Measurements from ENCODE around the gene IPO11.

The IPO11 gene

DNA sequence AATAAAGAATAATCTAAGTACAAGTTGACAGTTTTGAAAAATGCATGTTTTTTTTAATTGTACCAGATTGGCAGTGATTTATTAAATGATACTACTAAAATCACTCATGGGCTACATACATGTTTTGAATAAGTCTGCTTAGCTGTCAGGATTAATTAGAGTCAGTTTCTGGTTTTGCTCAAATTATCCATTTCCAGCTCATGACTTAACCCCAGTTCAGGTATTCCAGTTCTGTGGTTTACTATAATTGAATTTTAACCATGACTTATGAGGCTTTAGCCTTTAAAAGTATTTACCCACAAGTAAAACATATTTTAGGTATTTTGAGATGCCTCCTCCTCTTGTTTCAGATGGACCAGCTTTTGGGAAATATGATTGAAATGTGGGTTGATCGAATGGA, 148.2 kb downstream of the IPO11 start:
- H3K4me2 ChIP-seq (ENCODE audit: low read depth, low read length, poor library complexity, severe bottlenecking), result no peak overlapping the region
- H3K9me2 ChIP-seq (replicated peaks; ENCODE audit: insufficient read depth, low read length), result no peaks in the 10 kb centered on the region
- H2AFZ ChIP-seq (ENCODE audit: low read depth, low read length, severe bottlenecking), result no peak overlapping the region
- H3K4me3 ChIP-seq (ENCODE audit: insufficient read depth, low read length, poor library complexity, severe bottlenecking), result no peak overlapping the region
- no peak overlapping the region for H3K27ac ChIP-seq (ENCODE audit: low read depth, low read length)
- H3K36me3 ChIP-seq (ENCODE audit: low read length), result peaks cover 5% of the 10 kb centered on the region; the same call in 1 of the 2 replicates
- no peak overlapping the region for H3K9ac ChIP-seq (ENCODE audit: low read length)
- no peaks in the 10 kb centered on the region for H3F3A ChIP-seq (ENCODE audit: insufficient read depth)
- H4K20me1 ChIP-seq (ENCODE audit: low read depth, low read length), result no peaks in the 10 kb centered on the region
- H3K79me2 ChIP-seq (ENCODE audit: insufficient read depth, low read length), result no peaks in the 10 kb centered on the region
- H3K27me3 ChIP-seq (ENCODE audit: low read length), result no peaks in the 10 kb centered on the region
- H3K9me3 ChIP-seq (ENCODE audit: insufficient read depth, low read length), result no peaks in the 10 kb centered on the region
- no peak for TF ChIP-seq EZH2phosphoT487 (conservative IDR thresholded peaks at IDR 0.05; ENCODE audit: low read length)
- TF ChIP-seq, protein P1, sequence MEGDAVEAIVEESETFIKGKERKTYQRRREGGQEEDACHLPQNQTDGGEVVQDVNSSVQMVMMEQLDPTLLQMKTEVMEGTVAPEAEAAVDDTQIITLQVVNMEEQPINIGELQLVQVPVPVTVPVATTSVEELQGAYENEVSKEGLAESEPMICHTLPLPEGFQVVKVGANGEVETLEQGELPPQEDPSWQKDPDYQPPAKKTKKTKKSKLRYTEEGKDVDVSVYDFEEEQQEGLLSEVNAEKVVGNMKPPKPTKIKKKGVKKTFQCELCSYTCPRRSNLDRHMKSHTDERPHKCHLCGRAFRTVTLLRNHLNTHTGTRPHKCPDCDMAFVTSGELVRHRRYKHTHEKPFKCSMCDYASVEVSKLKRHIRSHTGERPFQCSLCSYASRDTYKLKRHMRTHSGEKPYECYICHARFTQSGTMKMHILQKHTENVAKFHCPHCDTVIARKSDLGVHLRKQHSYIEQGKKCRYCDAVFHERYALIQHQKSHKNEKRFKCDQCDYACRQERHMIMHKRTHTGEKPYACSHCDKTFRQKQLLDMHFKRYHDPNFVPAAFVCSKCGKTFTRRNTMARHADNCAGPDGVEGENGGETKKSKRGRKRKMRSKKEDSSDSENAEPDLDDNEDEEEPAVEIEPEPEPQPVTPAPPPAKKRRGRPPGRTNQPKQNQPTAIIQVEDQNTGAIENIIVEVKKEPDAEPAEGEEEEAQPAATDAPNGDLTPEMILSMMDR (IDR thresholded peaks at IDR 0.05; ENCODE audit: insufficient read depth, low read length, poor library complexity, severe bottlenecking), result no peak

DNA sequence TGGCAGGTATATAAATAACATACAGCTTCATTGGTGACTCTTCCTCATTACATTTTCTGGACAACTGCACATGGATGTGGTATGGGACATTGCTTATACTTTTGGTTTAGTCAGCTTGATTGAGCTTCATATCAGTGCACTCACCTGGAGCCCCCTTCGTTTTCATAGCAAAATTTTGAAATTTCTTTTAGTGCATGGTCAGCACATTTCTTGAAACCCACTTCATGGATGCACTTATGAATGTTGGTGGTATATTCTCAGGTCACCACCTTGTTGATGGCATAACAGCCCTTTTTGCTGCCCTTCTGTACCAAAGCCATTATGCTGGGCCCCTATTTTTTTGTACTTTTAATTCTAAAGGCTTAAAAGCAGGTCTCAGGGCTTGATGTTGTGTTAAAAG, 149.3 kb downstream of the IPO11 start:
- Histone ChIP-seq H4K20me1 (ENCODE audit: low read depth, low read length) (no peaks in the 10 kb centered on the region), H3K4me2 (ENCODE audit: low read depth, low read length, poor library complexity, severe bottlenecking) (no peak overlapping the region), H2AFZ (ENCODE audit: low read depth, low read length, severe bottlenecking) (no peak overlapping the region), H3K36me3 (ENCODE audit: low read length) (peaks cover 5% of the 10 kb centered on the region; the same call in 1 of the 2 replicates), H3K9me2 (replicated peaks; ENCODE audit: insufficient read depth, low read length) (no peaks in the 10 kb centered on the region), H3K9me3 (ENCODE audit: insufficient read depth, low read length) (no peaks in the 10 kb centered on the region), H3K27me3 (ENCODE audit: low read length) (no peaks in the 10 kb centered on the region), H3K9ac (ENCODE audit: low read length) (no peak overlapping the region), H3K79me2 (ENCODE audit: insufficient read depth, low read length) (no peaks in the 10 kb centered on the region), H3K4me3 (ENCODE audit: insufficient read depth, low read length, poor library complexity, severe bottlenecking) (no peak overlapping the region), H3F3A (ENCODE audit: insufficient read depth) (no peaks in the 10 kb centered on the region), H3K27ac (ENCODE audit: low read depth, low read length) (no peak overlapping the region)
- TF ChIP-seq, protein P1 (IDR thresholded peaks at IDR 0.05; ENCODE audit: insufficient read depth, low read length, poor library complexity, severe bottlenecking), result no peak
- TF ChIP-seq EZH2phosphoT487 (conservative IDR thresholded peaks at IDR 0.05; ENCODE audit: low read length), result no peak

DNA sequence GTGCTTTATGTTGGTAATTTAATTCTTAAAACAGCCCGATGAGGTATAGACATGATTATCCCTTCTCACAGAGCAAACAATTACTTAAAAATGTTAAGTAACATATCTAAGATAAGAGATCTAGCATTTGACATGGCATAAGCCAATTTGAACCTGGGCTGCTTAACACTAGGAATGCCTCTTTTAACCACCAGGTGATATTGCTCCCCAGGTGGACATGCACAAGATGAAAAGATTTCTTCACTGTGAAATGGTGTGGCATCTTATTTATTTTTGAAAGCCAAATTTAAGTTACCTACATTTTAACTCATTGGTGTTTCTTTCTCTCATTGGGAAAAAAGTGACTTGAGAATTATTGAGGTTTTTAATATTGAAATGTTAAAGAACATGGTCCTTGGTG, 150.3 kb downstream of the IPO11 start:
- H3K36me3 ChIP-seq (ENCODE audit: low read length), result peaks cover 5% of the 10 kb centered on the region; the same call in 1 of the 2 replicates

More for the DNA sequence above, 150.3 kb downstream of the IPO11 start:
- H3F3A ChIP-seq (ENCODE audit: insufficient read depth), result no peaks in the 10 kb centered on the region
- no peak overlapping the region for H2AFZ ChIP-seq (ENCODE audit: low read depth, low read length, severe bottlenecking)
- no peak overlapping the region for H3K4me2 ChIP-seq (ENCODE audit: low read depth, low read length, poor library complexity, severe bottlenecking)
- no peak overlapping the region for H3K4me3 ChIP-seq (ENCODE audit: insufficient read depth, low read length, poor library complexity, severe bottlenecking)
- H3K27ac ChIP-seq (ENCODE audit: low read depth, low read length), result no peak overlapping the region
- no peak overlapping the region for H3K9ac ChIP-seq (ENCODE audit: low read length)
- H3K79me2 ChIP-seq (ENCODE audit: insufficient read depth, low read length), result no peaks in the 10 kb centered on the region
- TF ChIP-seq, protein P1 (IDR thresholded peaks at IDR 0.05; ENCODE audit: insufficient read depth, low read length, poor library complexity, severe bottlenecking), result no peak
- no peak for TF ChIP-seq EZH2phosphoT487 (conservative IDR thresholded peaks at IDR 0.05; ENCODE audit: low read length)
- no peaks in the 10 kb centered on the region for H3K9me2 ChIP-seq (replicated peaks; ENCODE audit: insufficient read depth, low read length)
- no peaks in the 10 kb centered on the region for H4K20me1 ChIP-seq (ENCODE audit: low read depth, low read length)
- no peaks in the 10 kb centered on the region for H3K9me3 ChIP-seq (ENCODE audit: insufficient read depth, low read length)
- H3K27me3 ChIP-seq (ENCODE audit: low read length), result no peaks in the 10 kb centered on the region
